ENCODE results near the gene ZNF326.
"Not testable (repeated sequence)": the region's sequence is repeated elsewhere in the genome, so short reads cannot be mapped to it uniquely, and the experiment has no call there.

ZNF326 gene

GRCh38 chr1:89978755-89979154 lies 16.2 kb upstream of the ZNF326 start:
- Histone ChIP-seq H2AFZ (no peak overlapping the region), H3K36me3 (ENCODE audit: control insufficient read depth, insufficient read depth, low read length) (no peaks in the 10 kb centered on the region), H3K4me1 (no peaks in the 10 kb centered on the region), H3K9me3 (ENCODE audit: control insufficient read depth, low read length) (no peaks in the 10 kb centered on the region), H3K27ac (no peak overlapping the region), H3K79me2 (no peaks in the 10 kb centered on the region), H3K4me3 (ENCODE audit: low read depth, low read length) (no peak overlapping the region), H3K9ac (no peak overlapping the region), H3K4me2 (ENCODE audit: low read length) (no peak overlapping the region), H3K27me3 (ENCODE audit: control insufficient read depth, insufficient read depth, low read length) (no peaks in the 10 kb centered on the region)
- TF ChIP-seq CTCF (IDR thresholded peaks at IDR 0.05) = no peak

GRCh38 chr1:89980605-89981004 lies 14.3 kb upstream of the ZNF326 start:
- H2AFZ ChIP-seq = no peak overlapping the region
- H3K36me3 ChIP-seq (ENCODE audit: control insufficient read depth, insufficient read depth, low read length) = no peaks in the 10 kb centered on the region
- no peaks in the 10 kb centered on the region for H3K27me3 ChIP-seq (ENCODE audit: control insufficient read depth, insufficient read depth, low read length)
- no peak overlapping the region for H3K4me3 ChIP-seq (ENCODE audit: low read depth, low read length)
- H3K9ac ChIP-seq = no peak overlapping the region
- H3K9me3 ChIP-seq (ENCODE audit: control insufficient read depth, low read length) = no peaks in the 10 kb centered on the region
- no peaks in the 10 kb centered on the region for H3K4me1 ChIP-seq
- no peak for TF ChIP-seq CTCF (IDR thresholded peaks at IDR 0.05)
- no peaks in the 10 kb centered on the region for H3K79me2 ChIP-seq
- no peak overlapping the region for H3K4me2 ChIP-seq (ENCODE audit: low read length)
- H3K27ac ChIP-seq = no peak overlapping the region

GRCh38 chr1:89982846-89983245 lies 12.1 kb upstream of the ZNF326 start:
- H3K27ac ChIP-seq, H3K9ac ChIP-seq: not testable (repeated sequence)

GRCh38 chr1:89984564-89985116 lies 10.3 kb upstream of the ZNF326 start:
- not testable (repeated sequence) for H3K4me2 ChIP-seq (ENCODE audit: low read length); H3K27ac ChIP-seq; H3K4me3 ChIP-seq (ENCODE audit: low read depth, low read length); H3K27me3 ChIP-seq (ENCODE audit: control insufficient read depth, insufficient read depth, low read length); H3K79me2 ChIP-seq; H3K9me3 ChIP-seq (ENCODE audit: control insufficient read depth, low read length); H3K9ac ChIP-seq; H2AFZ ChIP-seq; H3K4me1 ChIP-seq; H3K36me3 ChIP-seq (ENCODE audit: control insufficient read depth, insufficient read depth, low read length)

More at GRCh38 chr1:89982846-89983245, 12.1 kb upstream of the ZNF326 start:
- not testable (repeated sequence) for H3K79me2 ChIP-seq; H3K9me3 ChIP-seq (ENCODE audit: control insufficient read depth, low read length); H3K4me1 ChIP-seq; H3K27me3 ChIP-seq (ENCODE audit: control insufficient read depth, insufficient read depth, low read length); H3K36me3 ChIP-seq (ENCODE audit: control insufficient read depth, insufficient read depth, low read length); H2AFZ ChIP-seq; H3K4me2 ChIP-seq (ENCODE audit: low read length); H3K4me3 ChIP-seq (ENCODE audit: low read depth, low read length)

- Histone ChIP-seq H2AFZ (no peak overlapping the region), H3K4me2 (ENCODE audit: low read length) (no peak overlapping the region), H3K27ac (no peak overlapping the region), H3K9me3 (ENCODE audit: control insufficient read depth, low read length) (no peaks in the 10 kb centered on the region), H3K79me2 (no peaks in the 10 kb centered on the region), H3K4me3 (ENCODE audit: low read depth, low read length) (no peak overlapping the region), H3K9ac (no peak overlapping the region), H3K4me1 (no peaks in the 10 kb centered on the region), H3K27me3 (ENCODE audit: control insufficient read depth, insufficient read depth, low read length) (no peaks in the 10 kb centered on the region), H3K36me3 (ENCODE audit: control insufficient read depth, insufficient read depth, low read length) (no peaks in the 10 kb centered on the region)
- no peak for TF ChIP-seq CTCF (IDR thresholded peaks at IDR 0.05)
Observed at GRCh38 chr1:89986020-89986419, 8.9 kb upstream of the ZNF326 start.

GRCh38 chr1:89987159-89987819 lies 7.6 kb upstream of the ZNF326 start:
- Histone ChIP-seq H3K4me1 (no peaks in the 10 kb centered on the region), H3K27me3 (ENCODE audit: control insufficient read depth, insufficient read depth, low read length) (no peaks in the 10 kb centered on the region), H3K4me2 (ENCODE audit: low read length) (no peak overlapping the region), H3K4me3 (ENCODE audit: low read depth, low read length) (no peak overlapping the region), H2AFZ (no peak overlapping the region), H3K9ac (no peak overlapping the region), H3K36me3 (ENCODE audit: control insufficient read depth, insufficient read depth, low read length) (no peaks in the 10 kb centered on the region), H3K79me2 (no peaks in the 10 kb centered on the region), H3K27ac (no peak overlapping the region), H3K9me3 (ENCODE audit: control insufficient read depth, low read length) (no peaks in the 10 kb centered on the region)
- TF ChIP-seq CTCF (IDR thresholded peaks at IDR 0.05) = peak; percentile 65
